Activated CD4-positive, alpha-beta T cell treated with anti-CD3 and anti-CD28 coated beads, Interleukin-2, amount 10 ng/mL, durations not matched to agents 7 days and 5 days (primary cell): ENCODE results near the gene RAD51B. TPM values are rescaled to one million over a fixed set of nuclear protein-coding genes. Genes with fewer than 3 reads are reported as not detected.
A peak's percentile ranks its signal among the peaks of the same experiment; 100 is the strongest.
"Not testable (repeated sequence)": the region's sequence is repeated elsewhere in the genome, so short reads cannot be mapped to it uniquely, and the experiment has no call there.

Experiments used
- CTCF ChIA-PET: fragments of 350-600 bp; sonication (Branson Sonifier 250); formaldehyde crosslinking; loops from one replicate; lab custom pipeline; 2021; ENCODE audit warnings: antibody characterized with exemption; lab: Charles Lee
- POLR2A ChIA-PET: fragments of 350-600 bp; sonication (Branson Sonifier 250); formaldehyde crosslinking; loops from one replicate; lab custom pipeline; 2021; ENCODE audit warnings: antibody characterized with exemption; lab: Charles Lee
- DNase-seq: peaks from one replicate; pipeline ENCODE4 v3.0.0-alpha.2; 2020
- H3K27ac Mint-ChIP-seq: one replicate; pipeline ENCODE4 v1.8.0; 2021; ENCODE audit warnings: mild to moderate bottlenecking, moderate library complexity, mixed read lengths
- H3K27me3 Mint-ChIP-seq: one replicate; pipeline ENCODE4 v1.8.0; 2021; ENCODE audit warnings: mixed read lengths
- H3K36me3 Mint-ChIP-seq: one replicate; pipeline ENCODE4 v1.8.0; 2021; ENCODE audit warnings: low read depth, mixed read lengths
- H3K4me1 Mint-ChIP-seq: one replicate; pipeline ENCODE4 v1.8.0; 2021; ENCODE audit warnings: mixed read lengths
- H3K4me3 Mint-ChIP-seq: one replicate; pipeline ENCODE4 v1.8.0; 2021; ENCODE audit warnings: mild to moderate bottlenecking, moderate library complexity, mixed read lengths
- H3K9me3 Mint-ChIP-seq: one replicate; pipeline ENCODE4 v1.8.0; 2021; ENCODE audit warnings: mixed read lengths
- total RNA-seq, 2 experiments: library from RNA; stranded (reverse); gene quantifications; one replicate each; pipeline ENCODE4 v1.2.3, GENCODE V29; 2021

RAD51B gene
- total RNA-seq, 2 experiments from 2014 or later: 20.6 to 30.3 TPM

- POLR2A ChIA-PET: no interaction called here
Observed at GRCh38 chr14:68284834-68285233, 465.3 kb downstream of the RAD51B start.

GRCh38 chr14:68285421-68286179, 466.0 kb downstream of the RAD51B start:
- no peaks in the 10 kb centered on the region for H3K27me3 Mint-ChIP-seq
- ChIA-PET CTCF (interaction anchor here (3.1 to 4.1 kb wide), 2 partner anchors 10 to 15 kb away, joined by 8 to 13 read pairs; no protein-coding TSS in a partner anchor), POLR2A (no interaction called here)
- peak overlapping the region; percentile 96 for H3K27ac Mint-ChIP-seq
- H3K4me3 Mint-ChIP-seq: peak overlapping the region; percentile 30
- peak; percentile 61 for DNase-seq
- H3K4me1 Mint-ChIP-seq: peaks cover 51% of the 10 kb centered on the region
- peaks cover 11% of the 10 kb centered on the region for H3K36me3 Mint-ChIP-seq
- no peaks in the 10 kb centered on the region for H3K9me3 Mint-ChIP-seq

More at GRCh38 chr14:68284834-68285233, 465.3 kb downstream of the RAD51B start:
- CTCF ChIA-PET: interaction anchor here (0.6 to 4.1 kb wide), 4 partner anchors 9 to 532 kb away, joined by 4 to 13 read pairs (median 6); no protein-coding TSS in a partner anchor
- DNase-seq: no peak
- peaks cover 51% of the 10 kb centered on the region for H3K4me1 Mint-ChIP-seq
- peak overlapping the region; percentile 96 for H3K27ac Mint-ChIP-seq
- H3K4me3 Mint-ChIP-seq: peak overlapping the region; percentile 30
- peaks cover 13% of the 10 kb centered on the region for H3K36me3 Mint-ChIP-seq
- H3K27me3 Mint-ChIP-seq: no peaks in the 10 kb centered on the region
- H3K9me3 Mint-ChIP-seq: no peaks in the 10 kb centered on the region

DNA sequence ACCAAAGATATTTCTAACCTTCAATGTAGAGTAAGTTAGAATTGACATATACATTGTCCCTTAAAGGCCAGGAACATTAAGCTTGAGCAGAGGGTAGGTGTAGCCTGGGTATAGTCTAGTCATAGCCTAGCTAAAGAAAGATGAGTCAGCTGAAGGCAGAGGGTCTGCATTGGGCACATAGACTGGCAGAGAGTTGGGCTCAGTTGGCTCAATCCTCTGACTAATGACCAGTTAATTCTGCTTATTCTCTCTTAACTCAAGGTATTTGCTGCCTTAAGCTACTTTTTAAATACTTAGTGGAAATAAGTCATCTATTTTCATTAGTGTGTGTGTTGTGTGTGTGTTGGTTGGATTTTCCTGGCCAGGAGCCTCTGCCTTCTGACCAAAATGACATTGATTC, 467.1 kb downstream of the RAD51B start:
- ChIA-PET POLR2A (no interaction called here), CTCF (interaction anchor here (3.1 to 4.1 kb wide), 2 partner anchors 11 to 16 kb away, joined by 8 to 13 read pairs; no protein-coding TSS in a partner anchor)
- Mint-ChIP-seq H3K4me3 (no peak overlapping the region), H3K4me1 (peaks cover 49% of the 10 kb centered on the region), H3K27me3 (no peaks in the 10 kb centered on the region), H3K27ac (no peak overlapping the region), H3K9me3 (no peaks in the 10 kb centered on the region), H3K36me3 (peaks cover 11% of the 10 kb centered on the region)
- DNase-seq: no peak

- POLR2A ChIA-PET, H3K27me3 Mint-ChIP-seq, H3K9me3 Mint-ChIP-seq, H3K4me3 Mint-ChIP-seq, DNase-seq, H3K27ac Mint-ChIP-seq, H3K36me3 Mint-ChIP-seq: not testable (repeated sequence)
- H3K4me1 Mint-ChIP-seq: peaks cover 45% of the 10 kb centered on the region
- CTCF ChIA-PET: interaction anchor here (0.9 kb wide), 1 partner anchor 12 kb away, joined by 3 read pairs; no protein-coding TSS in a partner anchor
Observed at GRCh38 chr14:68289452-68289851, 469.9 kb downstream of the RAD51B start.

DNA sequence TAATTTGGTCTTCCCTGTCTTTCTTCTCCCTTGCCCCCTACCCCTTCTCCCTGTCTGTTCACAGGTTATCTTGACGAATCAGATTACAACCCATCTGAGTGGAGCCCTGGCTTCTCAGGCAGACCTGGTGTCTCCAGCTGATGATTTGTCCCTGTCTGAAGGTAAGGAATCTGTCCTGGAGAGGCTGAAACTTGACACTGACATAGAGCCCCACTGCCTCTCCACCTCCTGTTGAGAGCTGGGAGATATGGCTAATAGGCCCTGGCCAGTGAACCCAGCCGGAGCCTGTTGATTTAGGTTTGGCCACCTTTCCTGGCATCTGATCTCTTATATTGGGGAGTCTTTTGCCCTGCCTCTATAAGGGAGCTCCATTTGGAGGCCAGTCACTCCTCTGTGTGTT, 472.2 kb downstream of the RAD51B start:
- ChIA-PET POLR2A (no interaction called here), CTCF (interaction anchor here (1.5 kb wide), 1 partner anchor 225 kb away, joined by 3 read pairs; no protein-coding TSS in a partner anchor)
- no peaks in the 10 kb centered on the region for H3K36me3 Mint-ChIP-seq
- H3K27me3 Mint-ChIP-seq: no peaks in the 10 kb centered on the region
- DNase-seq: no peak
- H3K27ac Mint-ChIP-seq: no peak overlapping the region
- H3K4me1 Mint-ChIP-seq: peaks cover 26% of the 10 kb centered on the region
- no peak overlapping the region for H3K4me3 Mint-ChIP-seq
- no peaks in the 10 kb centered on the region for H3K9me3 Mint-ChIP-seq

DNA sequence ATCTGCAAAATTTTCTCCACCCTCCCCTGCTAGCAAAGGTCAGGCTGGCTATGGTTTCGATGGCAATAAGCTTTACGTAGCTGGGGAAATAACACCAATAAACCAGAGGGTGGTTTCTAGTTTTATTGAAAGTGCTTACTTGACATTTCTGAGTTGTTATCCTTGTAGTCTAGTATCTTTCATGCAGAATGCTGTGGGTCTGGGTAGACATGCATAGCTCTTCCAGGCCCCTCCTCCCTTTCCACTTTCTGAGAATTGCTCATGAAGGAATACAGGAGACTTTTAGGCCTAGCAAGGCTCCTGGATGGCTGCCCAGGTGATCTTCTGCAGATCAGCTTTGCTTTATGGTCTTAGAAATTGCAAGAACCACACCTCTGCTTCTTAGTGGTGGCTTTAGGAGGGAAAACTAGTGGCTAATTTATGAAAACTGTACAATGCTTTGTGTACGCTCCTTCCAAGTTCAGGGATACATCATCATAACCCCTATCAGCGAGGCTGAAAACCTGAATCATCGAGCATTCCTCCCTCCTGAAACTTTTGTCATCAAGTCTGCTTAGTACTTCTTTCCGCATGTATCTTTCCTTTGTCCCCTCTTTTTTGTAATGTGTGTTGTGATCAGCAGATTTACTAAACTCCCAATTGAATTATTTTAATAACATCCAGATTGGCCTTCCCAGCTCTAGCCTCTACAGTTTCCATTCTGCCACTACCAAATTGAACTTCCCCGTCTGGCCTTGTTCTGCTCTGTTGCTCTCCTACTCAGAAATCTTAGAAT, 473.0 kb downstream of the RAD51B start:
- no peak overlapping the region for H3K4me3 Mint-ChIP-seq

GRCh38 chr14:68293404-68293803, 473.8 kb downstream of the RAD51B start:
- H3K4me3 Mint-ChIP-seq: no peak overlapping the region
- CTCF ChIA-PET: no interaction called here
- POLR2A ChIA-PET: no interaction called here
- no peaks in the 10 kb centered on the region for H3K27me3 Mint-ChIP-seq
- no peaks in the 10 kb centered on the region for H3K9me3 Mint-ChIP-seq
- H3K36me3 Mint-ChIP-seq: no peaks in the 10 kb centered on the region
- DNase-seq: no peak
- peaks cover 23% of the 10 kb centered on the region for H3K4me1 Mint-ChIP-seq
- H3K27ac Mint-ChIP-seq: peak overlapping the region; percentile 65

More for the DNA sequence above, 473.0 kb downstream of the RAD51B start:
- ChIA-PET POLR2A (no interaction called here), CTCF (no interaction called here)
- Mint-ChIP-seq H3K27ac (no peak overlapping the region), H3K36me3 (no peaks in the 10 kb centered on the region), H3K9me3 (no peaks in the 10 kb centered on the region), H3K27me3 (no peaks in the 10 kb centered on the region), H3K4me1 (peaks cover 22% of the 10 kb centered on the region)
- DNase-seq: no peak

- Mint-ChIP-seq H3K36me3 (no peaks in the 10 kb centered on the region), H3K27ac (no peak overlapping the region), H3K4me1 (peaks cover 23% of the 10 kb centered on the region), H3K4me3 (no peak overlapping the region), H3K27me3 (no peaks in the 10 kb centered on the region), H3K9me3 (no peaks in the 10 kb centered on the region)
- DNase-seq: no peak
- ChIA-PET CTCF (interaction anchor here (1.0 to 2.0 kb wide), 2 partner anchors 11 to 19 kb away, joined by 4 read pairs; no protein-coding TSS in a partner anchor), POLR2A (no interaction called here)
Observed at GRCh38 chr14:68295316-68295816, 475.8 kb downstream of the RAD51B start.

GRCh38 chr14:68297039-68297438, 477.5 kb downstream of the RAD51B start:
- Mint-ChIP-seq H3K4me1 (peaks cover 20% of the 10 kb centered on the region), H3K4me3 (no peak overlapping the region), H3K27me3 (no peaks in the 10 kb centered on the region), H3K36me3 (no peaks in the 10 kb centered on the region), H3K27ac (no peak overlapping the region), H3K9me3 (no peaks in the 10 kb centered on the region)
- CTCF ChIA-PET: no interaction called here
- no peak for DNase-seq
- POLR2A ChIA-PET: no interaction called here

DNA sequence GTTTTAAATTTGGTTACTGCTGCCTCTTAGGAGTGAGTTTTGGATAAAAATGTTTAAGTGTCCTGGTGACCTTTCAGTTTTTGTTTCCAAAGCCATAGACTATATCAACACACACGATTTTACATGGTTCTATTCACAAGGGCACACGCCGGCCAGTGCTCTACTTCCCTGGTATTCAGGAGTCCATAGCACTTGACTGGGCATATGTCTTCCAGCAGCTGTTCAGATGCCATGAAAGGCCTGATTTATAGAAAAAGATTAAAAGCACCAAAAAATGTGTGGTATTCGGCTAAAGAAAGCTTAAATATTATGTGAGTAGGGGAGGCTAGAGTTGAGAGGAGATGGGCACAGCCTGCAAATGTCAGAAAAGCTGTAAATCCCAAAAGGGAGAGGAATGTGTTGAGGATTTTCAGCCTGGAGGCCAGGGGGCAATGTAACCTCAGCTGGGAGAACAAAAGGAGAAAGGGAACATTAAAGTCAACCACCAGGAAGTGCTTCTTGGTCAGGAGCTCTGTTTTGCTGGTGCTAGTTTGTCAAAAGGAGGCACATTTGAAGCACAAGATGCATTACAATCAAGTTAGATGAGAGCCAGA, 478.4 kb downstream of the RAD51B start:
- DNase-seq: no peak
- Mint-ChIP-seq H3K9me3 (peaks cover 4% of the 10 kb centered on the region), H3K27ac (peak overlapping the region; percentile 39), H3K4me3 (no peak overlapping the region), H3K36me3 (peaks cover 3% of the 10 kb centered on the region), H3K4me1 (peaks cover 11% of the 10 kb centered on the region), H3K27me3 (no peaks in the 10 kb centered on the region)
- ChIA-PET CTCF (no interaction called here), POLR2A (no interaction called here)

- Mint-ChIP-seq H3K9me3 (peaks cover 4% of the 10 kb centered on the region), H3K36me3 (peaks cover 3% of the 10 kb centered on the region), H3K27me3 (no peaks in the 10 kb centered on the region), H3K4me3 (no peak overlapping the region), H3K4me1 (peaks cover 3% of the 10 kb centered on the region), H3K27ac (no peak overlapping the region)
- ChIA-PET CTCF (no interaction called here), POLR2A (no interaction called here)
- DNase-seq: no peak
Observed at GRCh38 chr14:68300608-68301007, 481.0 kb downstream of the RAD51B start.

DNA sequence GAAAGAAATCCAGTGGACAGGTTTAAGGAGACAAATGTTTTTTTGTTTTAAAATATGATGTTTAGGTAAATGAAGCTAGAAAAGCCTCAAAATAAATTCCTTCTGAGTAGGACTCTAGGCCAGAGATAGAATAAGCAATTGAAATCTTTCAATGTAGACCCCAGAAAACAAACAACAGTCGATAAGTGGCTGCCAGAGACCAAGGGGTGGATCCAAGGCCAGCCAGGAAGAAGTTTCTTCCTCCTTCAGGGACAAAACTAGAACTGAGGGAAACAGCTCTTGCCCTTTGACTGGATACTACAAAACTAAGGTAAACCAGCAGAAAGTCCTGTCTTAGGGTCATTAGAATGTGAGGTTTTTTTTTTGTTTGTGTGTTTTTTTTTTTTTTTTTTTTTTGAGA, 481.6 kb downstream of the RAD51B start:
- Mint-ChIP-seq H3K36me3 (peaks cover 3% of the 10 kb centered on the region), H3K27ac (no peak overlapping the region), H3K9me3 (peaks cover 4% of the 10 kb centered on the region), H3K27me3 (no peaks in the 10 kb centered on the region), H3K4me3 (no peak overlapping the region), H3K4me1 (peaks cover 3% of the 10 kb centered on the region)
- CTCF ChIA-PET: interaction anchor here (0.6 to 0.9 kb wide), 3 partner anchors 12 to 167 kb away, joined by 3 to 6 read pairs (median 3); no protein-coding TSS in a partner anchor
- no peak for DNase-seq
- POLR2A ChIA-PET: no interaction called here
